NCI-H774 (cell line): ENCODE data around the gene ZNF783.
"Not testable (repeated sequence)": the region's sequence is repeated elsewhere in the genome, so short reads cannot be mapped to it uniquely, and the experiment has no call there.

Source experiments
- DNase-seq: peaks from one replicate; lab custom pipeline; 2025; lab: John Stamatoyannopoulos, UW

The ZNF783 gene

GRCh38 chr7:149330914-149331567 lies 69.0 kb downstream of the ZNF783 start:
- DNase-seq, result no peak

DNA sequence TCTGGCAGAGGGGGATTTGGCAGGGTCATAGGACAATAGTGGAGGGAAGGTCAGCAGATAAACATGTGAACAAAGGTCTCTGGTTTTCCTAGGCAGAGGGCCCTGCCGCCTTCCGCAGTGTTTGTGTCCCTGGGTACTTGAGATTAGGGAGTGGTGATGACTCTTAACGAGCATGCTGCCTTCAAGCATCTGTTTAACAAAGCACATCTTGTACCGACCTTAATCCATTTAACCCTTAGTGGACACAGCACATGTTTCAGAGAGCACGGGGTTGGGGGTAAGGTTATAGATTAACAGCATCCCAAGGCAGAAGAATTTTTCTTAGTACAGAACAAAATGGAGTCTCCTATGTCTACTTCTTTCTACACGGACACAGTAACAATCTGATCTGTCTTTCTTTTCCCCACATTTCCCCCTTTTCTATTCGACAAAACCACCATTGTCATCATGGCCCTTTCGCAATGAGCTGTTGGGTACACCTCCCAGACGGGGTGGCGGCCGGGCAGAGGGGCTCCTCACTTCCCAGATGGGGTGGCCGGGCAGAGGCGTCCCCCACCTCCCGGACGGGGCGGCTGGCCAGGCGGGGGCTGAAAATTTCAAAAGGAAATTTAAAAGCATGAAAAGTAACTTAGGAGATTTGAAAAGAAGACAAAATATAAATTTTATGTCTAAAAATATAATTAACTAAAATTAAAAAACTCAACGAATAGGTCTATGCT lies 70.8 kb downstream of the ZNF783 start:
- DNase-seq, result not testable (repeated sequence)

- DNase-seq, result no peak
Measured at GRCh38 chr7:149333321-149333717, 71.3 kb downstream of the ZNF783 start.

DNA sequence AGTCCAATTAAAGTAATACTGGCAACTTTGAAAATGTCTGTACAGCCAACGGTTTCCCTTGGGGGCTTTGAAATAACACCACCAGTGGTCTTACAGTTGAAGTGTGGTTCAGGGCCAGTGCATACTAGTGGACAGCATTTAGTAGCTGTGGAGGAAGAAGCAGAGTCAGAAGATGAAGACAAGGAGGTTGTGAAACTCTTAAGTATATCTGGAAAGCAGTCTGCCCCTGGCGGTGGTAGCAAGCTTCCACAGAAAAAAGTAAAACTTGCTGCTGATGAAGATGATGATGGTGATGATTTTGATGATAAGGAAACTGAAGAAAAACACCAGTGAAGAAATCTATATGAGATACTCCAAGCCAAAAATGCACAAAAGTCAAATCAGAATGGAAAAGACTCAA lies 72.2 kb downstream of the ZNF783 start:
- DNase-seq, result no peak
